H1 (cell line): ENCODE measurements around the gene EPB41L4A. TPM values are rescaled to one million over a fixed set of nuclear protein-coding genes. Genes with fewer than 3 reads are reported as not detected.
A peak's percentile ranks its signal among the peaks of the same experiment; 100 is the strongest.

Experiments
- CTCF ChIA-PET: fragments of 300-600 bp; sonication (Branson Sonifier 250); formaldehyde crosslinking; loops from one replicate; lab custom pipeline; 2021; ENCODE audit not compliant: partially characterized antibody; lab: Charles Lee
- POLR2A ChIA-PET: fragments of 300-600 bp; sonication (Branson Sonifier 250); formaldehyde crosslinking; loops from one replicate; lab custom pipeline; 2021; ENCODE audit warnings: inconsistent platforms; ENCODE audit not compliant: partially characterized antibody; lab: Charles Lee
- DNase-seq, 2 experiments: peaks; one replicate each; pipeline versions ENCODE4 v3.0.0 to v3.0.0-alpha.2; 2010 to 2022; ENCODE audit warnings: low spot score in 2 of 2, low read depth in 1 of 2, mixed read lengths in 1 of 2
- FAIRE-seq: peaks from 2 replicates; lab custom pipeline; 2011; peaks lifted over from hg19 to GRCh38; lab: Jason Lieb, UNC
- H2AFZ ChIP-seq: 2 replicates; pipeline ENCODE4 v1.8.1; 2012; ENCODE audit warnings: low read length, inconsistent platforms
- H2AK5ac ChIP-seq: 2 replicates; pipeline ENCODE4 v1.6.1; 2013; ENCODE audit warnings: low read depth, low read length
- H2BK120ac ChIP-seq: replicated peaks from 2 replicates; pipeline ENCODE3; 2013; ENCODE audit warnings: low read depth, low read length, inconsistent platforms
- H2BK12ac ChIP-seq: 2 replicates; pipeline ENCODE4 v1.6.1; 2013; ENCODE audit warnings: low read depth, low read length
- H2BK15ac ChIP-seq: 2 replicates; pipeline ENCODE4 v1.6.1; 2013; ENCODE audit warnings: low read length
- H2BK20ac ChIP-seq: 2 replicates; pipeline ENCODE4 v1.6.1; 2013; ENCODE audit warnings: low read length
- H2BK5ac ChIP-seq: 2 replicates; pipeline ENCODE4 v1.6.1; 2013; ENCODE audit warnings: low read depth, low read length
- H3K14ac ChIP-seq: 2 replicates; pipeline ENCODE4 v1.6.1; 2013; ENCODE audit warnings: inconsistent platforms; ENCODE audit not compliant: insufficient read length
- H3K18ac ChIP-seq: 2 replicates; pipeline ENCODE4 v1.6.1; 2013; ENCODE audit warnings: low read length; ENCODE audit errors: extremely low read depth
- H3K23ac ChIP-seq: 2 replicates; pipeline ENCODE4 v1.6.1; 2013; ENCODE audit warnings: inconsistent platforms; ENCODE audit not compliant: insufficient read length
- H3K23me2 ChIP-seq: 2 replicates; pipeline ENCODE4 v1.6.1; 2013; ENCODE audit warnings: low read depth, low read length
- H3K27ac ChIP-seq: 2 replicates; pipeline ENCODE4 v1.6.1; 2011; ENCODE audit warnings: low read depth, low read length, inconsistent platforms
- H3K27me3 ChIP-seq, 4 experiments: replicated peaks in 1 of 4; 1 replicate in 1 of 4; 2 replicates in 3 of 4; pipeline versions ENCODE4 v1.6.1 to v1.8.1; 2011 to 2013; ENCODE audit warnings: low read length in 3 of 4, mild to moderate bottlenecking in 3 of 4, inconsistent platforms in 2 of 4, mixed read lengths in 2 of 4, moderate library complexity in 1 of 4; ENCODE audit not compliant: control insufficient read depth in 3 of 4, insufficient read depth in 3 of 4; ENCODE audit errors: extremely low read depth in 1 of 4
- H3K36me3 ChIP-seq, 4 experiments: 2 replicates each; pipeline versions ENCODE4 v1.6.1 to v1.8.1; 2011 to 2013; ENCODE audit warnings: mild to moderate bottlenecking in 4 of 4, low read length in 3 of 4, moderate library complexity in 2 of 4, control low read depth in 1 of 4, inconsistent platforms in 1 of 4; ENCODE audit not compliant: insufficient read depth in 4 of 4, control insufficient read depth in 2 of 4
- H3K4ac ChIP-seq: replicated peaks from 2 replicates; pipeline ENCODE3; 2013; ENCODE audit warnings: low read length, low read depth, mixed read lengths, inconsistent platforms; ENCODE audit not compliant: insufficient read length
- H3K4me1 ChIP-seq, 4 experiments: replicated peaks in 1 of 4; 1 replicate in 1 of 4; 2 replicates in 3 of 4; pipeline versions ENCODE4 v1.6.1 to v1.8.1; 2011 to 2013; ENCODE audit warnings: low read length in 3 of 4, inconsistent platforms in 2 of 4, mixed read lengths in 1 of 4; ENCODE audit not compliant: insufficient read depth in 4 of 4, control insufficient read depth in 3 of 4
- H3K4me2 ChIP-seq, 2 experiments: 2 replicates each; pipeline versions ENCODE4 v1.6.1 to v1.8.1; 2011 to 2013; ENCODE audit warnings: low read depth in 2 of 2, low read length in 2 of 2, control low read depth in 1 of 2, inconsistent platforms in 1 of 2, mild to moderate bottlenecking in 1 of 2; ENCODE audit not compliant: insufficient read depth in 1 of 2
- H3K4me3 ChIP-seq, 4 experiments: fragments of 200-600, 300-600 bp in 1 of 4; sonication (generic), shearing (Covaris generic), sonication (Bioruptor Twin) in 1 of 4; 2 replicates each; pipeline versions ENCODE4 v1.5.1 to v1.8.1; 2011 to 2016; ENCODE audit warnings: low read length in 4 of 4, low read depth in 3 of 4, control low read depth in 2 of 4, inconsistent platforms in 2 of 4, mild to moderate bottlenecking in 2 of 4, mixed read lengths in 1 of 4, moderate library complexity in 1 of 4; ENCODE audit not compliant: insufficient read depth in 2 of 4; ENCODE audit errors: extremely low read depth in 1 of 4
- H3K56ac ChIP-seq: replicated peaks from 2 replicates; pipeline ENCODE3; 2013; ENCODE audit warnings: low read depth, mild to moderate bottlenecking, mixed read lengths, low read length, inconsistent platforms; ENCODE audit not compliant: insufficient read length
- H3K79me1 ChIP-seq: 2 replicates; pipeline ENCODE4 v1.6.1; 2013; ENCODE audit warnings: low read depth, low read length, control low read depth
- H3K79me2 ChIP-seq, 2 experiments: 2 replicates each; pipeline versions ENCODE4 v1.6.1 to v1.8.1; 2012 to 2013; ENCODE audit warnings: low read length in 2 of 2, mild to moderate bottlenecking in 2 of 2, inconsistent platforms in 1 of 2; ENCODE audit not compliant: insufficient read depth in 2 of 2, control insufficient read depth in 1 of 2
- H3K9ac ChIP-seq, 4 experiments: replicated peaks in 1 of 4; 1 replicate in 1 of 4; 2 replicates in 3 of 4; pipeline versions ENCODE4 v1.6.1 to v1.8.1; 2011 to 2013; ENCODE audit warnings: low read depth in 3 of 4, low read length in 3 of 4, control low read depth in 2 of 4, mild to moderate bottlenecking in 2 of 4, moderate library complexity in 2 of 4, inconsistent platforms in 1 of 4; ENCODE audit errors: extremely low read depth in 1 of 4
- H3K9me3 ChIP-seq, 2 experiments: 2 replicates each; pipeline versions ENCODE4 v1.6.1 to v1.8.1; 2012 to 2013; ENCODE audit warnings: mild to moderate bottlenecking in 2 of 2, moderate library complexity in 2 of 2, control low read depth in 1 of 2, inconsistent platforms in 1 of 2, low read depth in 1 of 2, low read length in 1 of 2, mixed read lengths in 1 of 2; ENCODE audit not compliant: insufficient read depth in 2 of 2
- H4K20me1 ChIP-seq, 2 experiments: replicated peaks in 1 of 2; 2 replicates each; pipeline versions ENCODE3 to v1.8.1; 2011 to 2013; ENCODE audit warnings: inconsistent platforms in 2 of 2, low read length in 2 of 2, mild to moderate bottlenecking in 1 of 2; ENCODE audit not compliant: insufficient read depth in 2 of 2, control insufficient read depth in 1 of 2
- H4K5ac ChIP-seq: 2 replicates; pipeline ENCODE4 v1.6.1; 2013; ENCODE audit warnings: low read length, low read depth, mixed read lengths, inconsistent platforms; ENCODE audit not compliant: insufficient read length
- H4K8ac ChIP-seq: 2 replicates; pipeline ENCODE4 v1.8.0; 2013; ENCODE audit warnings: mild to moderate bottlenecking, moderate library complexity, low read length, inconsistent platforms; ENCODE audit not compliant: insufficient read depth; ENCODE audit errors: extremely low read depth
- H4K91ac ChIP-seq: replicated peaks from 2 replicates; pipeline ENCODE3; 2013; ENCODE audit warnings: low read length, mixed read lengths, inconsistent platforms; ENCODE audit not compliant: insufficient read length
- CBX8 ChIP-seq: fragments of 300-800, 300-1000 bp; sonication (generic); IDR thresholded peaks from 2 replicates; pipeline ENCODE4 v1.7.1; 2016; ENCODE audit warnings: low read depth, low read length, borderline replicate concordance
- CREB1 ChIP-seq: IDR thresholded peaks from 2 replicates; pipeline ENCODE4 v1.6.1; 2012; ENCODE audit warnings: inconsistent platforms
- CTBP2 ChIP-seq: IDR thresholded peaks from 2 replicates; pipeline ENCODE4 v1.7.0; 2011; ENCODE audit warnings: borderline replicate concordance, mild to moderate bottlenecking, moderate library complexity, mixed read lengths, low read length; ENCODE audit not compliant: insufficient read depth, insufficient read length
- EGR1 ChIP-seq: IDR thresholded peaks from 2 replicates; pipeline ENCODE4 v1.6.1; 2011; ENCODE audit warnings: low read depth, low read length, borderline replicate concordance
- GTF2F1 ChIP-seq: IDR thresholded peaks from 2 replicates; pipeline ENCODE4 v1.6.1; 2012; ENCODE audit warnings: low read depth, low read length, improper control_type of control experiment, borderline replicate concordance
- JUND ChIP-seq: IDR thresholded peaks from 2 replicates; pipeline ENCODE4 v1.6.1; 2011; ENCODE audit warnings: mild to moderate bottlenecking, improper control_type of control experiment, low read length
- MAFK ChIP-seq: IDR thresholded peaks from 2 replicates; pipeline ENCODE4 v1.6.1; 2012; ENCODE audit warnings: low read depth, mild to moderate bottlenecking, improper control_type of control experiment, low read length
- POU5F1 ChIP-seq: IDR thresholded peaks from 2 replicates; pipeline ENCODE4 v1.6.1; 2011; ENCODE audit warnings: low read depth, mild to moderate bottlenecking, low read length, moderate library complexity
- SP1 ChIP-seq: IDR thresholded peaks from 2 replicates; pipeline ENCODE4 v1.6.1; 2011; ENCODE audit warnings: low read depth, low read length
- TAF7 ChIP-seq: optimal IDR thresholded peaks from 2 replicates; pipeline ENCODE3; 2011; ENCODE audit warnings: low read depth, mild to moderate bottlenecking, inconsistent platforms, low read length, moderate library complexity, borderline replicate concordance
- TCF12 ChIP-seq: IDR thresholded peaks from 2 replicates; pipeline ENCODE4 v1.6.1; 2011; ENCODE audit warnings: low read depth, mild to moderate bottlenecking, low read length
- WGBS, 2 experiments: shearing (Covaris generic) in 1 of 2; methylation state at CpG; one replicate each; pipeline versions ENCODE4 v1.1.6 to v1.1.7; 2013 to 2015; ENCODE audit warnings: low lambda C conversion rate in 2 of 2, mixed read lengths in 2 of 2, inconsistent platforms in 1 of 2, low coverage in 1 of 2, missing lambda C conversion rate in 1 of 2; ENCODE audit not compliant: insufficient replicate concordance in 2 of 2, insufficient coverage in 1 of 2, insufficient read length in 1 of 2; ENCODE audit errors: extremely low coverage in 1 of 2, missing lambda C conversion rate in 1 of 2; 5-methylcytosine and 5-hydroxymethylcytosine counted together
- polyA plus RNA-seq, 7 experiments: library from polyadenylated mRNA; depleted of rRNA in 3 of 7; stranded (reverse) in 5 of 7; unstranded in 2 of 7; fragments of >200 nt in 5 of 7; fragments of 200-250 nt in 2 of 7; gene quantifications; 1 replicate in 5 of 7; 2 replicates in 1 of 7; 4 replicates in 1 of 7; pipeline versions ENCODE4 v1.2.1 to v1.2.3, GENCODE V29; 2011 to 2013; ENCODE audit warnings: missing spikeins in 2 of 7, mixed read lengths in 2 of 7
- total RNA-seq: library from RNA; stranded (reverse); fragmentation: NEBNext Ultra II Directional; extraction: Animal tissue kit (Norgen Biotek cat#: 25700); gene quantifications from 2 replicates; pipeline ENCODE4 v1.2.1, GENCODE V29; 2021
- TF ChIP-seq, protein P1 (sequence below): IDR thresholded peaks from 2 replicates; pipeline ENCODE4 v1.6.1; 2011; ENCODE audit warnings: low read depth, mild to moderate bottlenecking, low read length; ENCODE audit not compliant: insufficient read depth

The EPB41L4A gene
- total and polyA plus RNA-seq, 2 of the 8 experiments (the other 6 are each of a cell fraction or from before 2014, with no cell fraction given), result 1.6 to 4.6 TPM

DNA sequence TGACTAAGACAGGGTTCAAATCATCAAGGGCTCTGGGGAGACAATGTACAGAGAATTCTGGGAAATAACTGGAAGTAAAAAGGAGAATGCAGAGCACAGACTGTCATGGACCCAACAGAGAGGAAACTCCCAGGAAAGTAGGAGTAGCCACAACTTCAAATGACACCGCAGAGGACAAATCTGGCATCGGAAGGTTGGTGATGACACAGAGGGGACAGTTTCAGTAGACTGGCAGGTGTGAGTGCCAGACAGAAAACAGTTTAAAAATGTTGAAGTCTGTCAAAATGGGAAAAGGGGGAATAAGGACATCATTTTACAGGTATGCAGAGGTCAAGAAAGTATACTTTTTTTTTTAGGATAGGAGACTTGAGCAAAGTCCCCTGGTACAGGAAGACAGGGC lies 70.2 kb downstream of the EPB41L4A start:
- no peaks in the 10 kb centered on the region for H3K27me3 ChIP-seq
- peak overlapping the region in 1 of 4 experiments; percentile 14; a peak in 1 of 8 replicates for H3K4me3 ChIP-seq
- no peak overlapping the region for H2BK120ac ChIP-seq
- no peak overlapping the region for H3K9ac ChIP-seq
- H3K23me2 ChIP-seq, result no peaks in the 10 kb centered on the region; the same call in 1 of the 2 replicates
- ChIA-PET POLR2A (interaction anchor here (1.0 kb wide), 1 partner anchor 71 kb away, joined by 3 read pairs; no protein-coding TSS in a partner anchor), CTCF (interaction anchor here (0.9 to 1.0 kb wide), 2 partner anchors 10 to 38 kb away, joined by 3 read pairs; no protein-coding TSS in a partner anchor)
- no peak overlapping the region for H3K27ac ChIP-seq
- no peak overlapping the region for H4K91ac ChIP-seq
- H3K79me1 ChIP-seq, result no peaks in the 10 kb centered on the region
- H2BK5ac ChIP-seq, result no peak overlapping the region
- 80% methylated on average over 2 of the region's 2 CpGs; no CpG with 5 or more reads in 1 of the 2 experiments for WGBS, 2 experiments
- peaks cover 4 to 15% (median 12%) of the 10 kb centered on the region in 4 experiments for H3K4me1 ChIP-seq
- TF ChIP-seq GTF2F1, result no peak
- TF ChIP-seq, protein P1, sequence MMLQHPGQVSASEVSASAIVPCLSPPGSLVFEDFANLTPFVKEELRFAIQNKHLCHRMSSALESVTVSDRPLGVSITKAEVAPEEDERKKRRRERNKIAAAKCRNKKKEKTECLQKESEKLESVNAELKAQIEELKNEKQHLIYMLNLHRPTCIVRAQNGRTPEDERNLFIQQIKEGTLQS, result no peak
- no peak for TF ChIP-seq CBX8
- no peak for TF ChIP-seq CTBP2
- TF ChIP-seq TCF12, result no peak
- TF ChIP-seq JUND, result no peak
- no peak for TF ChIP-seq EGR1
- TF ChIP-seq CREB1, result no peak
- TF ChIP-seq POU5F1, result no peak
- TF ChIP-seq SP1, result no peak
- TF ChIP-seq MAFK, result no peak
- TF ChIP-seq TAF7, result no peak
- H3K56ac ChIP-seq, result no peak overlapping the region
- no peak overlapping the region for H3K23ac ChIP-seq
- H4K20me1 ChIP-seq, result no peaks in the 10 kb centered on the region
- H2BK12ac ChIP-seq, result no peak overlapping the region
- no peak overlapping the region for H3K18ac ChIP-seq
- H3K4ac ChIP-seq, result no peak overlapping the region
- H4K8ac ChIP-seq, result no peak overlapping the region
- no peaks in the 10 kb centered on the region for H3K79me2 ChIP-seq
- H3K14ac ChIP-seq, result no peak overlapping the region
- H2AK5ac ChIP-seq, result no peak overlapping the region
- no peak overlapping the region; the same call in 1 of the 2 replicates for H2BK20ac ChIP-seq
- no peaks in the 10 kb centered on the region for H3K9me3 ChIP-seq
- no peak overlapping the region for H4K5ac ChIP-seq
- FAIRE-seq (no peak), DNase-seq (no peak)
- no peak overlapping the region for H2AFZ ChIP-seq
- H3K36me3 ChIP-seq, result no peaks in the 10 kb centered on the region
- no peak overlapping the region for H2BK15ac ChIP-seq
- H3K4me2 ChIP-seq, result 0 out of 4 replicates have a peak overlapping the region, but pooled peaks of 1 of the 2 experiments have one; percentile 28
